ENCODE measurements around the gene NTSR2. TPM values are rescaled to one million over a fixed set of nuclear protein-coding genes. Genes with fewer than 3 reads are reported as not detected.
A peak's percentile ranks its signal among the peaks of the same experiment; 100 is the strongest.

The NTSR2 gene
- total RNA-seq, 4 donors from 2014 or later, result not detected

- H3K36me3 ChIP-seq, result no peaks in the 10 kb centered on the region
- intact Hi-C loops (cut with DNase I; ENCODE audit: low total_unique reads), result no loop called here
Measured at GRCh38 chr2:11612553-11613215, 57.3 kb downstream of the NTSR2 start.

DNA sequence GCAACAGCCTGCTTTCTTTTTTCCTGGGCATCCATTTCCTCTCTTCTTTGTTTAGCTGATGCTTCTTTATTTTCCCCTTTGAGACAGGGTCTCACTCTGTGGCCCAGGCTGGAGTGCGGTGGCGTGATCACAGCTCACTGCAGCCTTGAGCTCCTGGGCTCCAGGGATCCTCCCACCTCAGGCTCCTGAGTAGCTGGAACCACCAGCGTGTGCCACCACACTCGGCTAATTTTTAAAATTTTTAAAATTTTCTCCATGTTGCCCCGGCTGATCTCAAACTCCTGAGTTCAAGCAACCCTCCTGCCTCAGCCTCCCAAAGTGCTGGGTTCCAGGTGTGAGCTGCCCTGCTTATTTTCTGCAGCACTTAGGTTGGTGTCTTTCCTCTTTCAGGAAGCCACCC is 58.7 kb downstream of the NTSR2 start:
- DNase-seq, result no peak
- Histone ChIP-seq H3K27me3 (no peaks in the 10 kb centered on the region), H3K27ac (peak overlapping the region; percentile 21 to 79), H3K36me3 (no peaks in the 10 kb centered on the region), H3K9me3 (no peaks in the 10 kb centered on the region), H3K4me1 (no peaks in the 10 kb centered on the region), H3K4me3 (no peak overlapping the region)
- TF ChIP-seq CTCF (IDR thresholded peaks at IDR 0.05), result no peak
- TF ChIP-seq POLR2A (IDR thresholded peaks at IDR 0.05), result no peak
- intact Hi-C loops (cut with DNase I; ENCODE audit: low total_unique reads), result no loop called here

More at GRCh38 chr2:11612553-11613215, 57.3 kb downstream of the NTSR2 start:
- H3K27ac ChIP-seq, result peak overlapping the region in 1 of 2 donors; percentile 66
- no peak for DNase-seq
- H3K4me3 ChIP-seq, result no peak overlapping the region
- TF ChIP-seq CTCF (IDR thresholded peaks at IDR 0.05), result no peak
- no peak for TF ChIP-seq POLR2A (IDR thresholded peaks at IDR 0.05)
- H3K27me3 ChIP-seq, result no peaks in the 10 kb centered on the region
- no peaks in the 10 kb centered on the region for H3K4me1 ChIP-seq
- no peaks in the 10 kb centered on the region for H3K9me3 ChIP-seq

DNA sequence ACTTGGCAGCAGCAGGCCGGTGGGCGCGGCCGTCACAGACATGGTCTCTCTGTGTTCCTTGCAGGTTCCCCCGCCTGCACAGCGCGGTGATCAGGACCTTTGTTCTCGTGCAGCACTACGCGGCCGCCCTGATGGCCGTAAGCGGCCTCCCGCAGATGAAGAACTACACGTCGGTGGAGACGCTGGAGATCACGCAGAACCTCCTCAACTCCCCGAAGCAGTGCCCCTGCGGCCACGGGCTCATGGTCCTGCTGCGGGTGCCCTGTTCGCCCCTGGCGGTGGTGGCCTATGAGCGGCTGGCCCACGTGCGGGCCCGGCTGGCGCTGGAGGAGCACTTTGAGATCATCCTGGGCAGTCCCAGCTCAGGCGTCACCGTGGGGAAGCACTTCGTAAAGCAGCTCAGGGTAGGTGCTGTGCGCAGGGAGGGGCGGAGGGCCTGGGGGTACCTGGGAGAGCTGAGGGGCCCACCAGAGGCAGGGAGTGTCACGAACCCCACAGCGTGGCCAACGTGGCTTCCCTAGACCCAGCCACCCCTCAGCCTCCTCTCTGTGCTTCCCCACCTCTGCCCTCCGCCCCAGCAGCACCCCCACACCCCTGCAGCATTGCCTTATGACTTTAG is 59.3 kb downstream of the NTSR2 start:
- Histone ChIP-seq H3K27me3 (no peaks in the 10 kb centered on the region), H3K9me3 (no peaks in the 10 kb centered on the region), H3K4me1 (no peaks in the 10 kb centered on the region), H3K27ac (peak overlapping the region in 1 of 2 donors; percentile 79), H3K36me3 (no peaks in the 10 kb centered on the region), H3K4me3 (no peak overlapping the region)
- intact Hi-C loops (cut with DNase I; ENCODE audit: low total_unique reads), result no loop called here
- no peak for DNase-seq
- TF ChIP-seq POLR2A (IDR thresholded peaks at IDR 0.05) (no peak), CTCF (IDR thresholded peaks at IDR 0.05) (no peak)

Other genes with a start within 250 kb of the NTSR2 start
- gene E2F6, start 204.0 kb downstream of the NTSR2 start, total RNA-seq, result 10 to 100 TPM; 10.2 to 25.0 (median 20.7) TPM
- 100 to 1,000 TPM in 2 of 4 donors, 10 to 100 TPM in 2; 20.3 to 166 (median 78.8) TPM for gene GREB1, start 136.2 kb downstream of the NTSR2 start, total RNA-seq
- 10 to 100 TPM; 19.0 to 52.3 (median 30.5) TPM for gene LPIN1, start 76.4 kb upstream of the NTSR2 start, total RNA-seq